NCI-H446 (cell line): Measurements from ENCODE around the gene CFAP221.

ENCODE experiments used
- DNase-seq, 2 experiments: peaks; one replicate each; lab custom pipeline; 2025; lab: John Stamatoyannopoulos, UW

Gene CFAP221

DNA sequence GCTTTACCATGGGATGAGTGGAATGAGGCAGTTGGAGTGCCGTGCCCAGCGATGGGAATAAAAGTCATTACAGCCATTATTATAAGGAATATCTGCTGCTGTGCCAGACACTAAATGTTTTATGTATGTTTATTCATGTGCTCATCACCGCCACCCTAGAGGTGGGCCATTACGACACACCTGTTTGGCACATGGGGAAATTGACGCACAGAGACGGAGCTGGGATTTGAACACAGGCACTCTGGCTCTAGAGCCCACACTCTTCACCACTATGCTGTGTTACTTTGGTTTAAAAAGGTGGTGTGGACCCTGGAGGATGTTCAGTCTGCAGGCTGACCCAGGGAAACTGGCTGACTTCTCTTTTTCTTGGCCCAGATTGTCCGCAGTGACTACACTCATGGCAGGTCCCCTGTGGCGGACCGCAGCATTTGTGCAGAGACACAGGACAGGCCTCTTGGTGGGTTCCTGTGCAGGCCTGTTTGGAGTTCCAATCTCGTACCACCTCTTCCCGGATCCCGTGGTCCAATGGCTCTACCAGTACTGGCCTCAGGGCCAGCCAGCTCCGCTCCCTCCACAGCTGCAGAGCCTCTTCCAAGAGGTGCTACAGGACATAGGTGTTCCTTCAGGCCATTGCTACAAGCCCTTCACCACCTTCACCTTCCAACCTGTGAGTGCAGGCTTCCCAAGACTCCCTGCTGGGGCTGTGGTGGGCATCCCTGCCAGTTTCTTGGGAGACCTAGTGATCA is 136.4 kb downstream of the CFAP221 start:
- DNase-seq = no peak

DNA sequence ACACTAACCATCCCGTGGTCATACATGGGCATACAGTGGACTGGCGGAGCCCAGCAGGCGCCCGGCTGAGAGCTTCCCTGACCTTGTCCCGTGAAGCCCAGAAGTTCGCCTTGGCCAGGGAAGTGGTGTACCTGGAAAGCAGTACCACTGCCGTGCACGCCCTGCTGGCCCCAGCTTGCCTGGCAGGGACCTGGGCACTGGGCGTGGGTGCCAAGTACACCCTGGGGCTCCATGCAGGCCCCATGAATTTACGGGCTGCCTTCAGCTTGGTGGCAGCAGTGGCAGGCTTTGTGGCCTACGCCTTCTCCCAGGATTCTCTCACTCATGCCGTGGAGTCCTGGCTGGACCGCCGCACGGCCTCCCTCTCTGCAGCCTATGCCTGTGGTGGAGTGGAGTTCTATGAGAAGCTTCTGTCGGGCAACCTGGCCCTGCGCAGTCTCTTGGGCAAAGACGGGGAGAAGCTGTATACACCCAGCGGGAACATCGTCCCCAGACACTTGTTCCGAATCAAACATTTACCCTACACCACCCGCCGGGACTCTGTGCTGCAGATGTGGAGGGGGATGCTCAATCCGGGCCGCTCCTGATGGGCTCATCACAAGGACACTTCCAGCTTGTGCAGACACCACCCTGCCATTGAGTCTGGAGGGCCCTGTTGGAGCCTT is 137.1 kb downstream of the CFAP221 start:
- no peak for DNase-seq

DNA sequence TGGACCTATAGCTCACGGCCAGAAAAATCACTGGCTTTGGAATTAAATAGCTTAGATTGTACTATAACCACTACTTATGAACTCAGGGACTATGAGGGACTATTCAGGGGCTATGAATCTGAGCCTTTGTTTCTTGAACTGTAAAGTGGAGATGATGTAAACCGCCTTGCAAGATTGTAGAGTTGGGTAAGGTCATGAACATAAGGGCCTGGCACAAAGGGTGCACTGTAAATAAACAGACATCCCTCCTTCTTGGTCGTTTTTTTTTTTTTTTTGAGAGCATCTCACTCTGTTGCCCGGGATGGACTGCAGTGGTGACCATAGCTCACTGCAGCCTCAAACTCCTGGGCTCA is 137.6 kb downstream of the CFAP221 start:
- DNase-seq = no peak

DNA sequence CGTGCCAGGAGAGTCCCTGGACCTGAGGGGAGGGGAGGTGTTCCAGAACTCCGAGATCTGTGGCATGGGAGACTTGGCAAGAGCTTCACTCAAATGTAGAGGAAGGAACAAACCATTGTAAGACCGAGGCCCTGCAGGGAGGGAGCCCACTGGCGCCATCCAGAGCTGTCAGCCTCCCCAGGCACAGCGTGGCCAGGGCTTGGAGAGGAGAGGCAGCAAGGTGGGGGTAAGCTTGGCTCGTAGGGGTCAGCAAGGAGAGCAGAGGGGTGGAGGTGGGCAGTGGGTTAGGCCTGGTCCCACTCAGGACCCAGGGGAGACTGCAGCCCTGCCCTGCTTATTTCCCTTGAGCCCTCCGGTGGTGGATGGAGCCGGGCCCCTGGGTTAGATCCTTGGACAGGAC is 138.3 kb downstream of the CFAP221 start:
- DNase-seq = no peak

DNA sequence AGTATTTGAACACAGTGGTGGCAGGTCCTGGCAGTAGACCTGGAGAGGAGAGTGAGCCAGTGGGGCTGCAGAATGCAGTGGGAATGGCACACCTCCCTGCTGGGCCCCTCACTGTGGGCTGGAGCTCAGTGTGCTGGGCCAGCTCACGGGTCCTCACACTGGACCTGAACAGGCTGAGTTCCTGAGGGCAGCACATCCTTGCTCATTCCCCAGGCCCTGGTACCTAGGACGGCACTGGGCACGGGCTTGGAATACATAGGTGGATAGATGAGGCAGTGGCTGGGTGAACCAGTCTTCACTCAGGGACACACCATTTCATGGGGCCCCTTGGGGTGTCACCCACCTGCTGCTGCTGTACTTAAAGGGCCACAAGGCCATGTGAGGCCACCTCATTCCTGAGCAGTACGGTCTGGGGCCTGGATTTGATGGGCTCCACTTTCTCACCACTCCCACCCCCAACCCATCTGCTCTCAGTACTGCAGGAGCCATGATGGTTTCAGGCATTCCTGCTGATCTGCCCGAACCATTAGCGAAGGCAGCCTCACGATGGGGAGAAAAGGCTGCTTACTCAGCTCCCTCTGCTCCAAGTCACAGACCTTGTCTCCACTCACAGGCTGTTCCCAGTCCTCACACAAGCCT is 138.9 kb downstream of the CFAP221 start:
- no peak for DNase-seq

DNA sequence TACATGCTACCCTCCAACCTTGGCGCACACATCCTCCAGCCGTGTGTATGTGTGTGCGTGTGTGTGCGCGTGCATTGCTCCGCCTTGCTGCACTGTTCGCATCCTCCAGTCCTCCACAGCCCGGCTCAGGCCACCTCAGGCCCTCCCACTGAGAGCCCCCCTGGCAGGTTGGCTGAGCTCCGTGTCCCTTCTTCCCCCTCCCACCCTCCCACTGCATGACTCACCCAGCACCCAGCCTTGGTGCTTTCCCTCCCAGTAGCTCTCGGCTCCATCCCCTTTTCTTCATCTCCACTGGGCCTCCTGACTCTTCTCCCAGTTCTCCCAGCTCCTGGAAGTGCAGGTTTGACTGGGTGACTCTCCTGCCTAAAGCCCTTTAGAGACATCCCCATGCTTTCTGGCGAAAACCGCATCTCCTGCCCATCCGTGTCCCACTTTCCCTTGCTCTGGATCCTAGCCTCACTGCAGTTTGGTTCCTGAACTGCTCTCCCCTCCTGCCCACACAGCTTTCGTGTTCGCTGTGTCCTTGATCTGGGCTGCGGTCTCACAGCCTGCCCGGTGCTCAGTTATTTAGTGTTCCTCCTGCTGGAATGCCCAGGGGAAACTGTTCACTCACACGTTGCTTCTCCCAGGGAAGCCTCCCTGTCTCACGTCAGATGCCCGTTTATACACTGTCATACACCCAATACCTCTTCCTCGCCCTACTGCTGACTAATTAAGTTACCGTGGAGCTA is 139.6 kb downstream of the CFAP221 start:
- DNase-seq = no peak

DNA sequence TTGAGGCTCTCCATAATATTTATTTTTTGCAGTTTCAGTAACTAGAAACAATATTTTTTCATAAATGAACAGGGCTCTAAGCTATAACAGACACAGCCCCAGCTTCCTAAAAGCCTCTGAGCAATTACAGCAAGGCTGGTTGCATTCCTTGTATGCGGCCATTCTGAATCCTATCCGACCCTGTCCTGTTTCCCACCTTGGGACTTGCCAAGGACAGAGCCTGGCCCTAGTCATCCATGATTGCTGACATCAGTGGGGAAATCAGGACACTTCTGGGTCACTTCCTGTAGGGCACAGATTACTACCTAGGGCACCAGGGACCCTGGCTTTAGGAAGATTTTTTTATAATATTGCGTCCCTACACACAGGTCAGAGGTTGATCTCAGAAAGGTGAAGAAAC is 140.3 kb downstream of the CFAP221 start:
- no peak for DNase-seq

DNA sequence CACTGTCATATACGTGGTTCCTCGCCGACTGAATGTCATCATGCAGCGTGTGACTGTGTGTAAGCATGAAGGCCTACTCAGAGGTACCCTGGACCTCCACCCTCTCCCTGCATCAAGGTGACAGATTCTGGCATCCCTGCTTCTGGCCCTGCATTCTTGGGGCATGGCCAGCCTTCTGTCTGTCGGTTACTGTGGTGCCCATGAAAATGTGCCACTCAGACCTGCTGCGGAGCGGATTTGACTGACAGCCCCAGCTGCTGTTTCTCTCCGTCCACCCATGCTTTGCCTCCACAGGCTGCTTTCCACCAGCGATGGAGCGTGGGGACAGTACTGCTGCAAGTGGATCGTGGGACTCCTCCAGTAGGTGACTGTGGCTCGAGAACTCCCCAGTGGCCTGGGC is 144.4 kb downstream of the CFAP221 start:
- DNase-seq = no peak

DNA sequence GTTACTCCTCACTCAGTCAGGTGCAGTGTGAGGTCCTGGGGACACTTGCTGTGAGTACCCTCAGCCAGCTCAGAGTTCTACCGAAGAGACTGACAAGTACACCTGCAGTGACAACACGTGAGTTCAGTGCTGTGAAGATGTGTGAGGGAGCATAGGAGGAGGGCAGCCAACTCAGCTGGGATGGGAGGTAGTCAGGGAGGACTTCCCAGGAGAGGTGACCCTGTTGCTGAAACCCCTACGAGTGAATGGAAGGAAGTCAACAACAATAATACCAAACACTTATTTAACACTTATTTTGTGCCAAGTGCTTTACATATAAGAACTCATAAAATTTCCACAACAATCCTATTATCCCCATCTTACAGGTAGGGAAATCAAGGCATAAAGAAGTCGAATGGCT is 145.0 kb downstream of the CFAP221 start:
- DNase-seq = no peak

DNA sequence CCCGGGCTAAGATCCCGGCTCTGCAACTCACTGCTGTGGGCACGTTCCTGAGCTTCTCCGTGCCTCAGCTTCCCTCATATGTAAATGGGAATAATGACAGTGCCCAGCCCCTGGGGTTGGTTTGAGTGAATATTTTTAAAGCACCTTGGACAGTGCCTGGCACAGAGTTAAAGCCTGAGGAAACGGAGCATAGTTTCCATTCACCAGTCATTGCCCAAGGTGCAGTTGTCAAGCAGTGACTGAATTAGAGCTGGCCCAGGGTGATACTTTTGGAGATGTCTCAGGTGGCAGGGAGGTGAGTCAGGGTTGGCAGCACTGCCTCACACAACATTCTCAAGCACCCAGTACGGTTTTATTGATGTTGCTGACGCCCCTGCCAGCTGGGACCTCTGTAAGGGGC is 146.9 kb downstream of the CFAP221 start:
- no peak for DNase-seq

DNA sequence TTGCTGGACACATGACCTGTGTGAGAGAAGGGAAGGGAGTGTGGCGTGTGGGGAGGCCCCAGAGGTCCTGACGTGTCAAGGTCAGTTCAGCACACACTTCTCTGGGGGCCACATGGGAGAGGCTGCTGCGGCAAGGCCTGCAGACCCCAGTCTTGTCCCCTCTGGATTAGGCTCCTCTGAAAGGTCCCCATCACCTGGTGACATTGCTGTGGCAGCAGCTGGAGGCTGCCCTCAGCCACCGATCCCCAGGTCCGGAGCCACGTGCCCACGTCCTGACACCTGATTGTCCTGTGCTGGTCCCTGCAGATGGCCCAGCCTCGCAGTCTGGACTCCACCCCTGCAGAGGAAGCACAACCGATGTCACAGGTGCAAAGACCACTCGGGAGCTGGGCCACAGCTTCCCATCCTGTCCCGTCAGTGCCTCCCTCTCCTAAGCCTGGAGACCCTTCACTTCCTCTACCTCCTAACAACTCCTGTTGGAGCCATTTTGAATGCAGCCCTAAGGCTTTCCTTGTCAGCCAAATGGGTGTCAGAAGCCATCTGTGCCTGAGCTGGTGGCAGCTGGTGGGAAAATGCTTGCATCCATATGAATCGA is 147.5 kb downstream of the CFAP221 start:
- DNase-seq = peak in 1 of 2 experiments; percentile 25

DNA sequence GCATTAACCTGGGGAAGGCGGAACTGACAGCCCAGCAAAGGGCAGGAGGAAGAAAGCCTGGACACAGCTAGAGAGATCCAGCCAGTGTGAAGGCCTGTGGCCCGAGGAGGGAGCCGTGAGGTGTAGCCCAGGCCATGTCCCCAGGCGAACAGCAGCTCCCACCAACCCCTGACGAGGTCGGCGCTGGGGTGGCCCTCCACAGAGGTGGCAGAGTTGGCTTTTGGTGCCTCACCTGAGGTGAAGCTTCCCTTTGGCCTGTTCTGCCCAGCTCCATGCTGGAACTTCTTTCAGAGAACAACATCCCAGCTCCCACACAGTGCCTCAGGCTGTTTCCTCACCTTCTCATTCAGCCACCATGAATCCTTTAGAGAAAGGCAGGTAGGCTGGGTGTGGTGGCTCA is 148.1 kb downstream of the CFAP221 start:
- no peak for DNase-seq

DNA sequence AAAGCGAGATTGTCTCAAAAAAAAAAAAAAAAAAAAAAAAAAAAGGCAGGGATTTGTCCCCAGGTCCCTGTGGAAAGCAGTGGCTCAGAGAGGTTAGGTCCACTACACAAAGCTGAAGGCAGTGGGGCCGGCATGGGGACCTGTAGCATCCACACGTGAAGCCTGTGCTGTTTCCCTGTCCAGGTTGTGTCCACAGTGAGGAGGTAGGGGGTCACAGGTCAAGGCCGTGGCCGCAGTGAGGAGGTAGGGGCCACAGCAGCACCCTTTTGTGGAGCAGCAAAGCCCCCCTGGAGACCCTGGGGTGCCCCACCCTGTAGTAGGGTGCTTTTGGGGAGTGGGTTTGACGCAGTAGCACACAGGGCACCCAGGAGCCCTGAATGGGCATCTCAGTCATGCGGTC is 148.7 kb downstream of the CFAP221 start:
- no peak for DNase-seq

DNA sequence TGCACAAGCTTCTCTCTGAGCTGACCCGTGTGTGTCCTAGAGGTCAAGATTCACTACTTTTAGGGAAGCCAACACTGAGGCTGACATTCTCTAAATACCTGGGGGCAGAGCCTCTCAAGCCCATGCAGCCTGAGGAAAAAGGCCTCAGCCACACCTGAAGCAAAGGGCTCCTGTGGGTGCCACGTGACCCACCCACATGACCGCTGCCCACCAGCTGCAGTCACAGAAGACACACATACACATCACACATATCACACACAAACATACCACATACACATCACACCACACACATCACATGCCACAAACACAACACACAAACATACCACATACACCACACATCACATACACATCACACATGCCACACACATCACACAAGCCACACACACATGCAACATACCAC is 149.3 kb downstream of the CFAP221 start:
- DNase-seq = no peak

DNA sequence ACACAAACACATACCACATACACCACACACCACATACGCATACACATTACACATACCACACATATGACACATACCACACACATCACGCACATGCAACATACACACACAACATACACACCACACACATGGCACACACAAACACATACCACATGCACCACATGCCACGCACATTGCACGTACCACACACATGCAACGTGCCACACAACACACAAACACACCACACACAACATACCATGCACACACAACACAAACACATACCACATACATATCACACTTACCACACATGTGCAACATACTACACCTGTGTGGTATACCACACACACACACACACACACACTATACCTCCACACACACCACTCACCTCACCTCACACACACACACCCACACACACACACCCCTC is 149.7 kb downstream of the CFAP221 start:
- no peak for DNase-seq

DNA sequence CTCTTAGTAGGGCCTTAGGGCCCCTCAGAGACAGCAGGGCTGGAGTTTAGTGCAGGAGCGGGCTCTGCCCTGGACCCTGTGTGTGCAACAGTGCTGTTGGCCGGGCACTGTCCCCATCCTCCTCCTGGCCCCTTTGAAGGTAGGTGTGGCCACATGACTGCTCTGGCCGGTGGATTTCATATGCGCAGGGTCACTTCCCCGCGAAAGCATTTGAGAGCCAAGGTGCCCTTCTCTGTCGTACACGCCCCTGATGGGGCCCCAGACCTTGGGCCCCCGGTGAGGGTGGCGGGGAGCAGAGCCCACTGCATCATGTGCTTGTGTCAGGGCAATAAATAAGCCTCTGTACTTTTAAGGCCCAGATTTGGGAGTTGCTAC is 150.2 kb downstream of the CFAP221 start:
- no peak for DNase-seq

DNA sequence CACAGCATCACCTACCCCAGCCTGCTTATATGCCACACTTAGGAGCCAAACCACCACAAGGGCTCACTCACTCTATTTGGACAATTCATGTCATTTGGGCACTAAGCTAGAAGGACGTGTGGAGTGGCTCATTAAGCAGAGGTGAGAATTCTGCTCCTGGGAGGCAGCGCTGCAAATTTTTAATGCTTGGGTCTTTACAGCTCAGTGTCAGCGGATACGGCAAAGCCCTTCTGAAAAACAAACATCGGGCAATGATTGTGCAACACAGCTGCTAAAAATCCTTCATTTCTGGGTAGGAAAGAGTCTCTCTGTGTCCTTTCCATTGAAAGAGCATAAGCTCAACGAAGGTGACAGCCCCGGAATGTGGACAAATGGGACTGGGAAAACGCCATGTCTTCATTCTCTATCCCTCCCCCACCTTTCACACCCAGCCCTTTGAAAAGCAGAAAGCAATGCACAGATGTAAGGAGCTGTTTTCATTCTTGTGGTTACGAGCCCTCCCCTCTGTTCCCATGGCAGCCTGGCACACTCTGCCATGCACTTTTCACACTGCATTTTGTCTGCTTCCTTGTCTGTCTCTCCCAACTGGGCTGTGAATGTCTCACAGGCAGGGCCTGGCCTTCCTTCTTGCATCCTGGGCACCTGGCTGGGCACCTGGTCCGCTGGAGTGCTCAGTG is 150.7 kb downstream of the CFAP221 start:
- peak in 1 of 2 experiments; percentile 22 for DNase-seq

DNA sequence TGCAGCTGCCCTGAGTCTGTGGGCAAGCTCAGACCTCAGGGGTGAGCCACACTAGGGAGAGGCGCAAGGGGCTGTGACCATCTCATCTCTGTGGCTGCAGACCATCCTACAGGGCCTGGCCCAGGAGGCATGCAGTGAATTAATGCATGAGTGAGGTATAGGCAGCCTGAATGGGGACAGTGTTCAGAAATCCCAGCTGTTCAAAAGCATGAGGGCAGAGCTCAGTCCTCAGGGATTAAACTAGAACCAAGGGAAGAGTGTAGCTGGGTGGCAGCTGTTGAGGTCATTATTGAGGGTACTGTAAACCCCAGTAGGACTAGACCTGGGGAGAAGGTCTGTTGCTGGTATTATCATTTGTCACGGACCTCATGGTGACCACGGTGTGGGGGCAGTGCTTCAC is 151.8 kb downstream of the CFAP221 start:
- DNase-seq = no peak

DNA sequence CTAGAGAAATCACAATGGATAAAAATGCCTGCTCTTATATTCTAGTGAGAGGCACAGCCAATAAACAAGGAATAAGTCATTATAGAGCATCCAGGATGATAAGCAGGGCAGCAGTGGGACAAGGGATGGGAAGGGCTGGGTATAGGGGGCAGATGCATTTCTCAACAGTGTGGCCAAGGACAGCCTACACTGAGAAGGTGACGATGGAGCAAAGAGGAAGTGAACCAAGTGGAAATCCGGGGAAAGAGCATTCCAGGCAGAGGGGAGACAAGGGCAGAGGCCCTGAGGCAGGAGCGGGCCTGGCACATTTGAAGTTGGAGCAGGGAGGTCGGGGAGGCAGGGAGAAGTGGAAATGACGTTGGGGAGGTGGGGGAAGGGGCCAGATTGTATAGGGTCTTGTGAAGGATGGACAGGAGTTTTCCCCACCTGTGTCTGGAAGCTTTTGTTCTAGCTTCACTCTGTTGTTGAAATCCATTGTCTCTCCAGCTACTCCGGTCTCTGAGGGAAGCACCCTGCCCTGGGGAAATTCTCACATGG is 152.3 kb downstream of the CFAP221 start:
- no peak for DNase-seq

DNA sequence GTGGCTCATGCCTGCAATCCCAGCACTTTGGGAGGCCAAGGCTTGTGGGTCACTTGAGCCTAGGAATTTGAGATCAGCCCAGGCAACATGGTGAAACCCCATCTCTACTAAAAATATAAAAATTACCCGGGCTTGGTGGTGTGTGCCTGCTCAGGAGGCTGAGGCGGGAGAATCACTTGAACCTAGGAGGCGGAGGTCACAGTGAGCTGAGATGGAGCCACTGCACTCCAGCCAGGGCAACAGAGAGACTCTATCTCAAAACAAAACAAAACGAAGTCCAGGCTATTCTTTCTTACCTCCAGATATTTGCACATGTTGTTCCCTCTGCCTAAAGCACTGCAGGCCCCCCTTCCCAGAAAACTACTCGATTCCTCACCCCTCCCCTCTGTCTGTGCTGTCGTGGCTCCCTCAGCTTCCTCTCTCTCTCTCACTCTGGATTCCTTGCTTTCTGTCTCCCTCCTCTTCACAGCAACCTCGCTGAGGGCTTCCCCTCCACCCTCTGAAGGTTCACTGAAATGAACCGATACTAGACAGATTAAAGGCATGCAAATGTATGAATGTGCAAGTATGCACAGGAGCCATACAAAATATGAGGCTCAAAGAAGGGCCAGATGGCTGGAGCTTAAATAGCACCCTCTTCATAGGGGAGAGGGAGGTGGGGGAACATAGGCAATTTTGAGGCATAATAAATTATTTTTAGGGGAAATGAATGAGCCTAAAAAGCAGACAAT is 153.2 kb downstream of the CFAP221 start:
- no peak for DNase-seq

DNA sequence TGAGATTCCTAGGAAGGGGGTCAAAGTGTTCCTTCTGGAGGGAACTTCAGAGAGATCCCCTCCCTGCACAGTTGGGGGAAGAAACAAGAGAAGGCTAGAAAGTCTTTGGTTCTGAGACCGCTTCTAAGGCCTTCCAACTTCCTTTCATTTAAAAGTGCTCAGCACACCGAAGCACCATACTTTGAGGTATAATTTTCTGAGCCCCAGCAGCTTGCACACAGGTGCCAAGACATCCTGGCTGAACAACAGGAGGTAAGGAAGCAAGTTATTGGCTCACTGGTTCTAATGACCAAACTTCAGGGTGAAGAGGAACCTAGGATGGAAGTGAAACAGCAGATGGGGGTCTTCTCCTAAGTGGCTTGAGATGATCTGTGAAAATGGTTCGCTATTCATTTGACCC is 154.0 kb downstream of the CFAP221 start:
- DNase-seq = no peak
